H9 (cell line): ENCODE measurements around the gene TIAM1. TPM values are rescaled to one million over a fixed set of nuclear protein-coding genes. Genes with fewer than 3 reads are reported as not detected.

Experiments
- DNase-seq: peaks from one replicate; pipeline ENCODE4 v3.0.0-alpha.2; 2017
- H2AFZ ChIP-seq: one replicate; pipeline ENCODE4 v1.6.1; 2013; ENCODE audit warnings: mild to moderate bottlenecking, low read length, control low read depth, moderate library complexity
- H2AK5ac ChIP-seq: 2 replicates; pipeline ENCODE4 v1.6.1; 2013; ENCODE audit warnings: low read length, control low read depth, mixed read lengths; ENCODE audit not compliant: insufficient read length
- H2BK120ac ChIP-seq: one replicate; pipeline ENCODE4 v1.6.1; 2013; ENCODE audit warnings: low read depth, mild to moderate bottlenecking, low read length, control low read depth, inconsistent platforms; ENCODE audit not compliant: poor library complexity, severe bottlenecking
- H2BK12ac ChIP-seq: 2 replicates; pipeline ENCODE4 v1.6.1; 2013; ENCODE audit warnings: low read length, control low read depth, mixed read lengths, low read depth; ENCODE audit not compliant: insufficient read length
- H2BK15ac ChIP-seq: 2 replicates; pipeline ENCODE4 v1.6.1; 2013; ENCODE audit warnings: low read depth, low read length, control low read depth
- H2BK20ac ChIP-seq: one replicate; pipeline ENCODE4 v1.6.1; 2013; ENCODE audit warnings: low read depth, mild to moderate bottlenecking, low read length, control low read depth, inconsistent platforms; ENCODE audit not compliant: poor library complexity, severe bottlenecking
- H2BK5ac ChIP-seq: 2 replicates; pipeline ENCODE4 v1.6.1; 2013; ENCODE audit warnings: low read length, control low read depth, mixed read lengths; ENCODE audit not compliant: insufficient read length
- H3K14ac ChIP-seq: 2 replicates; pipeline ENCODE4 v1.6.1; 2013; ENCODE audit warnings: low read length, control low read depth; ENCODE audit not compliant: insufficient read depth
- H3K18ac ChIP-seq: 2 replicates; pipeline ENCODE4 v1.6.1; 2013; ENCODE audit warnings: low read depth, mild to moderate bottlenecking, mixed read lengths, low read length, control low read depth; ENCODE audit not compliant: insufficient read length
- H3K23ac ChIP-seq: 2 replicates; pipeline ENCODE4 v1.6.1; 2013; ENCODE audit warnings: low read length, control low read depth, mixed read lengths, low read depth; ENCODE audit not compliant: insufficient read length
- H3K23me2 ChIP-seq: 2 replicates; pipeline ENCODE4 v1.6.1; 2013; ENCODE audit warnings: low read depth, mild to moderate bottlenecking, mixed read lengths, low read length, control low read depth; ENCODE audit not compliant: insufficient read length, poor library complexity, severe bottlenecking
- H3K27ac ChIP-seq: 2 replicates; pipeline ENCODE4 v1.5.1; 2013; ENCODE audit warnings: low read length, control low read depth, mixed read lengths, low read depth; ENCODE audit not compliant: insufficient read length
- H3K27me3 ChIP-seq: 2 replicates; pipeline ENCODE4 v1.6.1; 2013; ENCODE audit warnings: low read length, control low read depth, inconsistent platforms; ENCODE audit not compliant: insufficient read depth
- H3K4ac ChIP-seq: 2 replicates; pipeline ENCODE4 v1.6.1; 2013; ENCODE audit warnings: low read depth, mild to moderate bottlenecking, control low read depth, inconsistent platforms, low read length, moderate library complexity
- H3K4me1 ChIP-seq: 2 replicates; pipeline ENCODE4 v1.6.1; 2013; ENCODE audit warnings: low read length, control low read depth, inconsistent platforms; ENCODE audit not compliant: insufficient read depth
- H3K4me2 ChIP-seq: 2 replicates; pipeline ENCODE4 v1.6.1; 2013; ENCODE audit warnings: low read length, control low read depth, mixed read lengths; ENCODE audit not compliant: insufficient read length, insufficient read depth
- H3K56ac ChIP-seq: 2 replicates; pipeline ENCODE4 v1.6.1; 2013; ENCODE audit warnings: low read depth, mild to moderate bottlenecking, mixed read lengths, low read length, control low read depth; ENCODE audit not compliant: insufficient read length
- H3K79me1 ChIP-seq: 2 replicates; pipeline ENCODE4 v1.6.1; 2013; ENCODE audit warnings: low read depth, mild to moderate bottlenecking, moderate library complexity, low read length, control low read depth, inconsistent platforms; ENCODE audit not compliant: insufficient read depth, poor library complexity, severe bottlenecking
- H3K79me2 ChIP-seq: 2 replicates; pipeline ENCODE4 v1.6.1; 2013; ENCODE audit warnings: low read length, control low read depth, inconsistent platforms; ENCODE audit not compliant: insufficient read depth
- H3K9ac ChIP-seq: 2 replicates; pipeline ENCODE4 v1.6.1; 2013; ENCODE audit warnings: low read length, control low read depth, mixed read lengths; ENCODE audit not compliant: insufficient read length; ENCODE audit errors: extremely low read depth
- H3K9me3 ChIP-seq: one replicate; pipeline ENCODE4 v1.6.1; 2013; ENCODE audit warnings: low read depth, low read length, inconsistent platforms; ENCODE audit not compliant: control insufficient read depth
- H3T11ph ChIP-seq: one replicate; pipeline ENCODE4 v1.6.1; 2013; ENCODE audit warnings: mild to moderate bottlenecking, low read length, control low read depth, inconsistent platforms
- H4K20me1 ChIP-seq: one replicate; pipeline ENCODE4 v1.6.1; 2013; ENCODE audit not compliant: control insufficient read depth, insufficient read length, insufficient read depth
- H4K5ac ChIP-seq: 2 replicates; pipeline ENCODE4 v1.6.1; 2013; ENCODE audit warnings: low read depth, mild to moderate bottlenecking, mixed read lengths, low read length, control low read depth; ENCODE audit not compliant: insufficient read length
- H4K8ac ChIP-seq: replicated peaks from 2 replicates; pipeline ENCODE4 v1.6.1; 2013; ENCODE audit warnings: low read length, control low read depth, mixed read lengths, low read depth; ENCODE audit not compliant: insufficient read length
- H4K91ac ChIP-seq: 2 replicates; pipeline ENCODE4 v1.6.1; 2013; ENCODE audit warnings: low read depth, mild to moderate bottlenecking, moderate library complexity, mixed read lengths, low read length, control low read depth; ENCODE audit not compliant: insufficient read length
- H3K27ac Mint-ChIP-seq, 3 experiments: 2 replicates in 2 of 3; 3 replicates in 1 of 3; pipeline ENCODE4 v1.8.0; 2020 to 2021; ENCODE audit warnings: mixed read lengths in 3 of 3, mild to moderate bottlenecking in 1 of 3, moderate library complexity in 1 of 3
- H3K27me3 Mint-ChIP-seq: 2 replicates; pipeline ENCODE4 v1.8.0; 2021; ENCODE audit warnings: low read depth, mild to moderate bottlenecking, moderate library complexity, mixed read lengths
- H3K36me3 Mint-ChIP-seq, 3 experiments: 2 replicates in 2 of 3; 3 replicates in 1 of 3; pipeline ENCODE4 v1.8.0; 2020 to 2021; ENCODE audit warnings: low read depth in 3 of 3, mixed read lengths in 3 of 3; ENCODE audit not compliant: insufficient read depth in 1 of 3
- H3K4me1 Mint-ChIP-seq, 2 experiments: 2 replicates each; pipeline ENCODE4 v1.8.0; 2020; ENCODE audit warnings: mixed read lengths in 2 of 2
- H3K4me3 Mint-ChIP-seq, 2 experiments: 2 replicates in 1 of 2; 3 replicates in 1 of 2; pipeline ENCODE4 v1.8.0; 2020 to 2021; ENCODE audit warnings: mild to moderate bottlenecking in 2 of 2, mixed read lengths in 2 of 2, moderate library complexity in 1 of 2
- H3K9me3 Mint-ChIP-seq, 2 experiments: 2 replicates in 1 of 2; 3 replicates in 1 of 2; pipeline ENCODE4 v1.8.0; 2020; ENCODE audit warnings: mild to moderate bottlenecking in 2 of 2, mixed read lengths in 2 of 2, moderate library complexity in 1 of 2
- CTCF ChIP-seq: fragments of 200-600 bp; sonication (generic); conservative IDR thresholded peaks from 3 replicates; pipeline ENCODE4 v1.8.0; 2021; ENCODE audit warnings: antibody characterized with exemption, mild to moderate bottlenecking
- WGBS: extraction: QIAGEN DNeasy Blood & Tissue Kit; methylation state at CpG from one replicate; pipeline ENCODE4 v1.1.7; 2013; ENCODE audit warnings: missing lambda C conversion rate, low lambda C conversion rate, mixed read lengths; ENCODE audit not compliant: insufficient read length; ENCODE audit errors: extremely low coverage; 5-methylcytosine and 5-hydroxymethylcytosine counted together
- total RNA-seq: library from RNA; stranded (reverse); gene quantifications from 2 replicates; pipeline ENCODE4 v1.2.1, GENCODE V29; 2021

TIAM1 gene
- total RNA-seq, 1 experiment from 2014 or later = 23.1 TPM

GRCh38 chr21:31235671-31236450 is 108.2 kb downstream of the TIAM1 start:
- no peaks in the 10 kb centered on the region for H3K27me3 ChIP-seq
- no peak overlapping the region for H3T11ph ChIP-seq
- no peak overlapping the region for H2BK15ac ChIP-seq
- H2BK20ac ChIP-seq = no peak overlapping the region
- H3K23ac ChIP-seq = no peak overlapping the region
- H3K4me1 ChIP-seq = no peaks in the 10 kb centered on the region
- Mint-ChIP-seq H3K36me3 (peaks cover 10 to 22% (median 12%) of the 10 kb centered on the region in 3 experiments), H3K27me3 (no peaks in the 10 kb centered on the region; the same call in 1 of the 2 replicates), H3K9me3 (peaks cover 7% of the 10 kb centered on the region in 2 experiments), H3K27ac (no peak overlapping the region; a peak in 1 of 7 replicates), H3K4me1 (no peaks in the 10 kb centered on the region), H3K4me3 (no peak overlapping the region)
- no peaks in the 10 kb centered on the region for H4K20me1 ChIP-seq
- H3K9ac ChIP-seq = no peak overlapping the region
- no peak overlapping the region for H2BK5ac ChIP-seq
- H2AFZ ChIP-seq = no peak overlapping the region
- H4K5ac ChIP-seq = no peak overlapping the region
- H3K56ac ChIP-seq = no peak overlapping the region
- peaks cover 6% of the 10 kb centered on the region for H3K9me3 ChIP-seq
- H4K91ac ChIP-seq = no peak overlapping the region
- H2AK5ac ChIP-seq = no peak overlapping the region
- H3K79me1 ChIP-seq = no peaks in the 10 kb centered on the region
- H2BK12ac ChIP-seq = no peak overlapping the region
- H2BK120ac ChIP-seq = no peak overlapping the region
- H3K4me2 ChIP-seq = no peak overlapping the region
- no peaks in the 10 kb centered on the region for H3K23me2 ChIP-seq
- no peak overlapping the region for H3K27ac ChIP-seq
- H4K8ac ChIP-seq = no peak overlapping the region
- DNase-seq = no peak
- no CpG with 5 or more reads among the region's 6 CpGs for WGBS
- TF ChIP-seq CTCF = no peak
- no peaks in the 10 kb centered on the region; the same call in 1 of the 2 replicates for H3K79me2 ChIP-seq
- no peak overlapping the region for H3K18ac ChIP-seq
- no peak overlapping the region for H3K4ac ChIP-seq
- H3K14ac ChIP-seq = no peak overlapping the region
